Measurements from ENCODE around the gene IDE. TPM values are rescaled to one million over a fixed set of nuclear protein-coding genes. Genes with fewer than 3 reads are reported as not detected.

The IDE gene
- total and polyA plus RNA-seq, 2 donors (not counting 1 experiment from before 2014, with no cell fraction given): 7.7 to 40.9 TPM

DNA sequence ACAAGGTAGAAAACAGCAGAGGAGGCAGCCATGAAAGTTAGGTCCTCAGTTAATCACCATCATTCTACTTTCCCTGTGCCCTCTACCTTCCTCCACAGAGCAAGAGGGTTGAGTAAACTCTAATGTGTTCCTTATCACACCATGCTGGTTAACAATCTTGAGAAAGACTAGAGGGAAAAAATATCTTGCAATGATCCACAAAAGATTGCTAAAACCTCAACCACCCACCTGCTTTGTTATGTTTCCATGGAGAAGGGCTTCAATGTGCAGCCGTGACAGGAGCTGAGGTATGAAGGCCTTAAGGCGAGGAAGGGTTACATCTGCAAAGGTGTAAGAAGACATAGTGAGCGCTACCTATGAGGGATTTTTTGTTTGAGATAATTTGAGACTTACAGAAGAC, 103.9 kb downstream of the IDE start:
- WGBS (ENCODE audit: insufficient coverage): 100% methylated on average over 2 of the region's 3 CpGs
- POLR2A ChIA-PET: no interaction called here

GRCh38 chr10:92464364-92464763, 109.5 kb downstream of the IDE start:
- H3K9me3 Mint-ChIP-seq (ENCODE audit: insufficient read depth): no peaks in the 10 kb centered on the region
- intact Hi-C loops (cut with micrococcal nuclease): no loop called here
- H3K27ac ChIP-seq (ENCODE audit: low read length in 2 of 2): no peak overlapping the region
- no peaks in the 10 kb centered on the region for H3K27me3 Mint-ChIP-seq
- H3K27ac Mint-ChIP-seq: no peak overlapping the region
- no peak overlapping the region for H3K4me3 ChIP-seq (ENCODE audit: control extremely low read depth in 1 of 5, extremely low read depth in 1 of 5, insufficient read depth in 1 of 5, low read depth in 2 of 5, low read length in 4 of 5)
- H3K9ac ChIP-seq (ENCODE audit: low read length): no peak overlapping the region
- H3K4me2 ChIP-seq (replicated peaks; ENCODE audit: low read depth, low read length, poor library complexity, severe bottlenecking): no peak overlapping the region
- H2AFZ ChIP-seq (ENCODE audit: insufficient read depth, low read depth, low read length, poor library complexity, severe bottlenecking): no peak overlapping the region
- H4K20me1 ChIP-seq (ENCODE audit: control insufficient read depth, insufficient read depth, low read length, poor library complexity, severe bottlenecking): no peaks in the 10 kb centered on the region
- POLR2A ChIA-PET: no interaction called here
- H3K4me1 Mint-ChIP-seq: no peaks in the 10 kb centered on the region
- no peaks in the 10 kb centered on the region for H3K9me3 ChIP-seq (ENCODE audit: control extremely low read depth in 1 of 3, control insufficient read depth in 2 of 3, insufficient read depth in 1 of 3, low read length in 2 of 3)
- 80% methylated on average over 5 of the region's 5 CpGs for WGBS (ENCODE audit: insufficient coverage)
- DNase-seq (no peak), ATAC-seq (ENCODE audit: low read depth) (no peak)
- H3K4me1 ChIP-seq (ENCODE audit: control insufficient read depth in 2 of 2, insufficient read depth in 2 of 2, low read length in 2 of 2): no peaks in the 10 kb centered on the region
- H3K27me3 ChIP-seq (replicated peaks in 1 of 4; ENCODE audit: control extremely low read depth in 1 of 4, control insufficient read depth in 3 of 4, insufficient read depth in 4 of 4, low read length in 3 of 4): no peaks in the 10 kb centered on the region
- H3K79me2 ChIP-seq (ENCODE audit: control insufficient read depth, insufficient read depth, low read length): no peaks in the 10 kb centered on the region
- CTCF ChIA-PET: no interaction called here
- TF ChIP-seq CTCF (IDR thresholded peaks at IDR 0.05): no peak
- TF ChIP-seq EZH2 (IDR thresholded peaks at IDR 0.05; ENCODE audit: borderline replicate concordance, insufficient read depth, low read depth, low read length, poor library complexity, severe bottlenecking): no peak
- H3K4me3 Mint-ChIP-seq: no peak overlapping the region
- peaks cover 17 to 52% of the 10 kb centered on the region in 2 experiments for H3K36me3 ChIP-seq (replicated peaks in 1 of 2; ENCODE audit: control extremely low read depth in 1 of 2, control insufficient read depth in 1 of 2, extremely low read depth in 1 of 2, insufficient read depth in 2 of 2, low read length in 1 of 2)

More for the DNA sequence above, 103.9 kb downstream of the IDE start:
- no peaks in the 10 kb centered on the region for H3K9me3 Mint-ChIP-seq (ENCODE audit: insufficient read depth)
- TF ChIP-seq CTCF (IDR thresholded peaks at IDR 0.05): no peak
- no peak for TF ChIP-seq EZH2 (IDR thresholded peaks at IDR 0.05; ENCODE audit: borderline replicate concordance, insufficient read depth, low read depth, low read length, poor library complexity, severe bottlenecking)
- H3K4me3 ChIP-seq (ENCODE audit: control extremely low read depth in 1 of 5, extremely low read depth in 1 of 5, insufficient read depth in 1 of 5, low read depth in 2 of 5, low read length in 4 of 5): no peak overlapping the region
- H3K4me3 Mint-ChIP-seq: no peak overlapping the region
- no peak overlapping the region for H2AFZ ChIP-seq (ENCODE audit: insufficient read depth, low read depth, low read length, poor library complexity, severe bottlenecking)
- H3K4me1 Mint-ChIP-seq: no peaks in the 10 kb centered on the region
- no peaks in the 10 kb centered on the region for H3K79me2 ChIP-seq (ENCODE audit: control insufficient read depth, insufficient read depth, low read length)
- no peak overlapping the region for H3K4me2 ChIP-seq (replicated peaks; ENCODE audit: low read depth, low read length, poor library complexity, severe bottlenecking)
- no peak overlapping the region for H3K27ac ChIP-seq (ENCODE audit: low read length in 2 of 2)
- no peaks in the 10 kb centered on the region for H3K9me3 ChIP-seq (ENCODE audit: control extremely low read depth in 1 of 3, control insufficient read depth in 2 of 3, insufficient read depth in 1 of 3, low read length in 2 of 3)
- H3K4me1 ChIP-seq (ENCODE audit: control insufficient read depth in 2 of 2, insufficient read depth in 2 of 2, low read length in 2 of 2): no peaks in the 10 kb centered on the region
- H4K20me1 ChIP-seq (ENCODE audit: control insufficient read depth, insufficient read depth, low read length, poor library complexity, severe bottlenecking): no peaks in the 10 kb centered on the region
- no peaks in the 10 kb centered on the region for H3K27me3 Mint-ChIP-seq
- H3K27me3 ChIP-seq (replicated peaks in 1 of 4; ENCODE audit: control extremely low read depth in 1 of 4, control insufficient read depth in 3 of 4, insufficient read depth in 4 of 4, low read length in 3 of 4): no peaks in the 10 kb centered on the region
- H3K9ac ChIP-seq (ENCODE audit: low read length): no peak overlapping the region
- intact Hi-C loops (cut with micrococcal nuclease): no loop called here
- no peak overlapping the region for H3K27ac Mint-ChIP-seq
- no peak for ATAC-seq (ENCODE audit: low read depth)
- CTCF ChIA-PET: no interaction called here
- DNase-seq: no peak
- peaks cover 11 to 35% of the 10 kb centered on the region in 2 experiments for H3K36me3 ChIP-seq (replicated peaks in 1 of 2; ENCODE audit: control extremely low read depth in 1 of 2, control insufficient read depth in 1 of 2, extremely low read depth in 1 of 2, insufficient read depth in 2 of 2, low read length in 1 of 2)
